K562 (cell line): Measurements from ENCODE around the gene RPLP2. TPM values are rescaled to one million over a fixed set of nuclear protein-coding genes. Genes with fewer than 3 reads are reported as not detected.

Experiments used
- KLF13 ChIP-seq: fragments of 450-650 bp; IDR thresholded peaks from 2 replicates; pipeline ENCODE4 v1.6.1; 2016; ENCODE audit warnings: missing genetic modification characterization, low read depth, mild to moderate bottlenecking, missing compliant biosample characterization, moderate library complexity, borderline replicate concordance
- MXI1 ChIP-seq: IDR thresholded peaks from 2 replicates; pipeline ENCODE4 v1.6.1; 2011; ENCODE audit warnings: low read depth, mild to moderate bottlenecking, improper control_type of control experiment, low read length
- NFYB ChIP-seq: IDR thresholded peaks from 2 replicates; pipeline ENCODE4 v1.6.1; 2011; ENCODE audit warnings: mild to moderate bottlenecking, moderate library complexity; ENCODE audit not compliant: insufficient read length; ENCODE audit errors: extremely low read depth
- RBM14 ChIP-seq: fragments of 200-400 bp; formaldehyde crosslinking; IDR thresholded peaks from 2 replicates; pipeline ENCODE4 v1.6.1; 2018; ENCODE audit warnings: low read depth, mild to moderate bottlenecking, low read length, moderate library complexity, borderline replicate concordance; ENCODE audit not compliant: insufficient read depth
- RFX1 ChIP-seq: fragments of 450-650 bp; IDR thresholded peaks from 2 replicates; pipeline ENCODE4 v1.6.1; 2016; ENCODE audit warnings: mild to moderate bottlenecking, moderate library complexity
- SMAD4 ChIP-seq: fragments of 250-450 bp; sonication (Bioruptor Pico); conservative IDR thresholded peaks from 2 replicates; pipeline ENCODE4 v1.8.0; 2021; ENCODE audit warnings: inconsistent platforms, mild to moderate bottlenecking, moderate library complexity
- TAF1 ChIP-seq: IDR thresholded peaks from 2 replicates; pipeline ENCODE4 v1.6.1; 2011; ENCODE audit warnings: mild to moderate bottlenecking, low read length, moderate library complexity; ENCODE audit not compliant: insufficient read depth, control insufficient read depth, severe bottlenecking; ENCODE audit errors: extremely low read depth
- TAL1 ChIP-seq: fragments of 450-650 bp; IDR thresholded peaks from 2 replicates; pipeline ENCODE4 v1.6.1; 2016; ENCODE audit warnings: mild to moderate bottlenecking
- ZBTB8A ChIP-seq: fragments of 450-650 bp; IDR thresholded peaks from 2 replicates; pipeline ENCODE4 v1.6.1; 2018; ENCODE audit warnings: mild to moderate bottlenecking, moderate library complexity; ENCODE audit not compliant: partially characterized antibody
- polyA plus RNA-seq, 8 experiments: library from polyadenylated mRNA; depleted of rRNA in 4 of 8; stranded (reverse) in 5 of 8; unstranded in 3 of 8; fragments of >200 nt; fragmentation: Nextera tagmentation in 2 of 8; fragmentation: Illumina TruSeq in 1 of 8; extraction: Ambion mirVana in 2 of 8; extraction: Trizol in 1 of 8; gene quantifications; 2 replicates each; pipeline versions ENCODE4 v1.2.1 to v1.2.3, GENCODE V29; 2011 to 2014; ENCODE audit warnings: inconsistent platforms in 1 of 8, missing spikeins in 1 of 8
- total RNA-seq, 7 experiments: library from RNA; depleted of rRNA in 6 of 7; stranded (reverse); fragments of >200 nt in 6 of 7; fragmentation: Illumina TruSeq in 2 of 7; extraction: Trizol in 2 of 7; gene quantifications; 2 replicates each; pipeline versions ENCODE4 v1.2.1 to v1.2.3, GENCODE V29; 2011 to 2021; ENCODE audit warnings: low replicate concordance in 1 of 7
- TF ChIP-seq, protein P1 (sequence below), 2 experiments: fragments of 450-650 bp; IDR thresholded peaks; 2 replicates each; pipeline ENCODE4 v1.6.1; 2016; ENCODE audit warnings: mild to moderate bottlenecking in 2 of 2, borderline replicate concordance in 1 of 2, low read depth in 1 of 2, moderate library complexity in 1 of 2
- TF ChIP-seq, protein P2 (sequence below): sonication (generic); formaldehyde crosslinking; IDR thresholded peaks from 2 replicates; pipeline ENCODE4 v1.8.0; 2023; ENCODE audit warnings: missing genetic modification reagents, mild to moderate bottlenecking, borderline replicate concordance
- TF ChIP-seq, protein P3 (sequence below): fragments of 450-650 bp; formaldehyde crosslinking; IDR thresholded peaks from 2 replicates; pipeline ENCODE4 v1.4.0; 2022; ENCODE audit warnings: missing genetic modification characterization

Gene RPLP2
- total and polyA plus RNA-seq, 9 of the 15 experiments (the other 6 are each of a cell fraction or from before 2014, with no cell fraction given): 528 to 3,807 (median 1,633) TPM

DNA sequence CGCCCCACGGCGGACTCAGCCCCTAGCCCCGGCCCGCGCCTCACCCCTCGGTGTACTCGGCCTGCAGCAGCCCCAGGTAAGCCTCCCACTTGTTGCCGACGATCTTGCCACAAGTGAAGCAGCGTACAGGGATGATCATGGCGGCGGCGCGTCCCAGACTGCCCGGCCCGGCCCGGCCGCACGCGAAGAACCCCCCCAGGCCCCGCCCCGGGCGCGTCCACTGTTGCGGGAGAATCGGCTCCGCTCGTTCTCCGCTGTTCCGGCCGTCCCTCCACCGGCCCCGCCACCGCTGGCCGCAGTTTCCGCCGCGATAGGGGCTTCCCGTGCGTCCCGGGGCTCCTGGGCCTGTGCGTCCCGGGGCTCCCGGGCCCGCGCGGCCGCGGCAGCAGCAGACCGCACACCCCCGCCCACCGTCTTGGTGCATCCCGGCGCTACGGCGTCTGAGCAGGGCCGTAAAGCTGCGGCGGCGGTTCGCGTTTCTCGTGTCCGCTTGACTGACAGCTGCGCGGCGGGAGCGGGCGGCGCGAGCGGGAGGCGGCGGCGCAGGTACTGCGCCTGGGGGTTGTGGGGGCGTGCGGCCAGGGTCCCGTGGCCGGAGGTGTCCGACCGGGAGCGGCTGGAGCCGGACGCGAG lies 32.7 kb downstream of the RPLP2 start, which contains the start of the genes POLR2L and TSPAN4 (continued):
- TF ChIP-seq, protein P1, sequence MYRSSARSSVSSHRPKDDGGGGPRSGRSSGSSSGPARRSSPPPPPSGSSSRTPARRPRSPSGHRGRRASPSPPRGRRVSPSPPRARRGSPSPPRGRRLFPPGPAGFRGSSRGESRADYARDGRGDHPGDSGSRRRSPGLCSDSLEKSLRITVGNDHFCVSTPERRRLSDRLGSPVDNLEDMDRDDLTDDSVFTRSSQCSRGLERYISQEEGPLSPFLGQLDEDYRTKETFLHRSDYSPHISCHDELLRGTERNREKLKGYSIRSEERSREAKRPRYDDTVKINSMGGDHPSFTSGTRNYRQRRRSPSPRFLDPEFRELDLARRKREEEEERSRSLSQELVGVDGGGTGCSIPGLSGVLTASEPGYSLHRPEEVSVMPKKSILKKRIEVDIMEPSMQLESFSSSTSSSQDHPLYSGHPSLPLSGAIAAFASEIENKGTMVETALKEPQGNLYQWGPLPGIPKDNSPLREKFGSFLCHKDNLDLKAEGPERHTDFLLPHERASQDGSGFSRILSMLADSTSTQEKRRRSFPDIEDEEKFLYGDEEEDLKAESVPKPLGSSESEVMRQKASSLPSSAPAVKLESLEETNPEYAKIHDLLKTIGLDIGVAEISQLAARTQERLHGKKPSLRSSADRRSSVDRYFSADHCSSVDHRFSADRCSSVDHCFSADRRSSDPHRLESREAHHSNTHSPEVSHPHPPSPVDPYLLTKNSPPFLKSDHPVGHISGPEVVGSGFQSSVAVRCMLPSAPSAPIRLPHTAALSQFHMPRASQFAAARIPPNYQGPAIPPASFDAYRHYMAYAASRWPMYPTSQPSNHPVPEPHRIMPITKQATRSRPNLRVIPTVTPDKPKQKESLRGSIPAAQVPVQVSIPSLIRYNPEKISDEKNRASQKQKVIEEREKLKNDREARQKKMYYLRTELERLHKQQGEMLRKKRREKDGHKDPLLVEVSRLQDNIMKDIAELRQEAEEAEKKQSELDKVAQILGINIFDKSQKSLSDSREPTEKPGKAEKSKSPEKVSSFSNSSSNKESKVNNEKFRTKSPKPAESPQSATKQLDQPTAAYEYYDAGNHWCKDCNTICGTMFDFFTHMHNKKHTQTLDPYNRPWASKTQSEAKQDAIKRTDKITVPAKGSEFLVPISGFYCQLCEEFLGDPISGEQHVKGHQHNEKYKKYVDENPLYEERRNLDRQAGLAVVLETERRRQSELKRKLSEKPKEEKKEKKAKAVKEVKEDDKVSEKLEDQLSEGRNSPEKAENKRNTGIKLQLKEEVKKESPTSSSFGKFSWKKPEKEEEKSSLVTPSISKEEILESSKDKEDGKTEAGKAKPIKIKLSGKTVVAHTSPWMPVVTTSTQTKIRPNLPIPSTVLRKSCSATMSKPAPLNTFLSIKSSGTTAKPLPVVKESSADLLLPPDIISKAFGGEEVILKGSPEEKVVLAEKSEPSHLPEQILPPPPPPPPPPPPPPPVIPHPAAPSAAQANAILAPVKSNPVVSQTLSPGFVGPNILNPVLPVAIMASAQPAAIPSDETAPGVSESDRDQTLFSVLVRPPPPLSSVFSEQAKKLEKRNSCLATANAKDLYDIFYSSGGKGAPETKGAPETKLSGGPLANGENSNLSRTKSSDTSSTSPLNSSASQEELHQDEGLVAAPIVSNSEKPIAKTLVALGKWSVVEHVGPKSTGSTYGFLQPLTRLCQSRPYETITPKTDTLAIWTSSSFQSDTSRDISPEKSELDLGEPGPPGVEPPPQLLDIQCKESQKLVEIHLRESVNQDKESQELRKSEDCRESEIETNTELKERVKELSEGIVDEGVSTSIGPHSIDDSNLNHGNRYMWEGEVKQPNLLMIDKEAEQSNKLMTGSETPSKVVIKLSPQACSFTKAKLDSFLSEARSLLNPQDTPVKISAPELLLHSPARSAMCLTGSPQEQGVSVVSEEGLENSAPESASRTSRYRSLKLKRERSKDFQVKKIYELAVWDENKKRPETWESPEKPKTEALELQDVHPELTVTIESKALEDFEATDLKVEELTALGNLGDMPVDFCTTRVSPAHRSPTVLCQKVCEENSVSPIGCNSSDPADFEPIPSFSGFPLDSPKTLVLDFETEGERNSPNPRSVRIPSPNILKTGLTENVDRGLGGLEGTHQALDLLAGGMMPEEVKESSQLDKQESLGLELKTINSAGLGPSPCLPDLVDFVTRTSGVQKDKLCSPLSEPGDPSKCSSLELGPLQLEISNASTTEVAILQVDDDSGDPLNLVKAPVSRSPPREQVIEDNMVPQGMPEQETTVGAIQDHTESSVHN (IDR thresholded peaks at IDR 0.05; ENCODE audit: borderline replicate concordance in 1 of 2, low read depth in 1 of 2): no peak
- peak; percentile 73 for TF ChIP-seq SMAD4 (CRISPR knock-in tag)
- no peak for TF ChIP-seq NFYB
- TF ChIP-seq RFX1: no peak
- TF ChIP-seq KLF13 (tag): peak; percentile 70
- TF ChIP-seq TAL1: no peak
- no peak for TF ChIP-seq RBM14
- peak; percentile 90 for TF ChIP-seq MXI1
- peak; percentile 91 for TF ChIP-seq TAF1
- TF ChIP-seq, protein P2, sequence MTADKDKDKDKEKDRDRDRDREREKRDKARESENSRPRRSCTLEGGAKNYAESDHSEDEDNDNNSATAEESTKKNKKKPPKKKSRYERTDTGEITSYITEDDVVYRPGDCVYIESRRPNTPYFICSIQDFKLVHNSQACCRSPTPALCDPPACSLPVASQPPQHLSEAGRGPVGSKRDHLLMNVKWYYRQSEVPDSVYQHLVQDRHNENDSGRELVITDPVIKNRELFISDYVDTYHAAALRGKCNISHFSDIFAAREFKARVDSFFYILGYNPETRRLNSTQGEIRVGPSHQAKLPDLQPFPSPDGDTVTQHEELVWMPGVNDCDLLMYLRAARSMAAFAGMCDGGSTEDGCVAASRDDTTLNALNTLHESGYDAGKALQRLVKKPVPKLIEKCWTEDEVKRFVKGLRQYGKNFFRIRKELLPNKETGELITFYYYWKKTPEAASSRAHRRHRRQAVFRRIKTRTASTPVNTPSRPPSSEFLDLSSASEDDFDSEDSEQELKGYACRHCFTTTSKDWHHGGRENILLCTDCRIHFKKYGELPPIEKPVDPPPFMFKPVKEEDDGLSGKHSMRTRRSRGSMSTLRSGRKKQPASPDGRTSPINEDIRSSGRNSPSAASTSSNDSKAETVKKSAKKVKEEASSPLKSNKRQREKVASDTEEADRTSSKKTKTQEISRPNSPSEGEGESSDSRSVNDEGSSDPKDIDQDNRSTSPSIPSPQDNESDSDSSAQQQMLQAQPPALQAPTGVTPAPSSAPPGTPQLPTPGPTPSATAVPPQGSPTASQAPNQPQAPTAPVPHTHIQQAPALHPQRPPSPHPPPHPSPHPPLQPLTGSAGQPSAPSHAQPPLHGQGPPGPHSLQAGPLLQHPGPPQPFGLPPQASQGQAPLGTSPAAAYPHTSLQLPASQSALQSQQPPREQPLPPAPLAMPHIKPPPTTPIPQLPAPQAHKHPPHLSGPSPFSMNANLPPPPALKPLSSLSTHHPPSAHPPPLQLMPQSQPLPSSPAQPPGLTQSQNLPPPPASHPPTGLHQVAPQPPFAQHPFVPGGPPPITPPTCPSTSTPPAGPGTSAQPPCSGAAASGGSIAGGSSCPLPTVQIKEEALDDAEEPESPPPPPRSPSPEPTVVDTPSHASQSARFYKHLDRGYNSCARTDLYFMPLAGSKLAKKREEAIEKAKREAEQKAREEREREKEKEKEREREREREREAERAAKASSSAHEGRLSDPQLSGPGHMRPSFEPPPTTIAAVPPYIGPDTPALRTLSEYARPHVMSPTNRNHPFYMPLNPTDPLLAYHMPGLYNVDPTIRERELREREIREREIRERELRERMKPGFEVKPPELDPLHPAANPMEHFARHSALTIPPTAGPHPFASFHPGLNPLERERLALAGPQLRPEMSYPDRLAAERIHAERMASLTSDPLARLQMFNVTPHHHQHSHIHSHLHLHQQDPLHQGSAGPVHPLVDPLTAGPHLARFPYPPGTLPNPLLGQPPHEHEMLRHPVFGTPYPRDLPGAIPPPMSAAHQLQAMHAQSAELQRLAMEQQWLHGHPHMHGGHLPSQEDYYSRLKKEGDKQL (CRISPR knock-in tag): no peak
- no peak for TF ChIP-seq ZBTB8A
- TF ChIP-seq, protein P3, sequence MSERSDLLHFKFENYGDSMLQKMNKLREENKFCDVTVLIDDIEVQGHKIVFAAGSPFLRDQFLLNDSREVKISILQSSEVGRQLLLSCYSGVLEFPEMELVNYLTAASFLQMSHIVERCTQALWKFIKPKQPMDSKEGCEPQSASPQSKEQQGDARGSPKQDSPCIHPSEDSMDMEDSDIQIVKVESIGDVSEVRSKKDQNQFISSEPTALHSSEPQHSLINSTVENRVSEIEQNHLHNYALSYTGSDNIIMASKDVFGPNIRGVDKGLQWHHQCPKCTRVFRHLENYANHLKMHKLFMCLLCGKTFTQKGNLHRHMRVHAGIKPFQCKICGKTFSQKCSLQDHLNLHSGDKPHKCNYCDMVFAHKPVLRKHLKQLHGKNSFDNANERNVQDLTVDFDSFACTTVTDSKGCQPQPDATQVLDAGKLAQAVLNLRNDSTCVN (CRISPR knock-in tag): no peak
